Suprapubic skin (tissue), 4 donors: ENCODE measurements around the gene NTPCR.

Source experiments
- CTCF ChIP-seq, 2 donors: fragments of 200-600 bp in 1 of 2; fragments of 450-650 bp in 1 of 2; sonication (generic) in 1 of 2; IDR thresholded peaks; one replicate each; pipeline ENCODE4 v1.5.1; 2016 to 2019; ENCODE audit warnings: antibody characterized with exemption in 2 of 2, mild to moderate bottlenecking in 1 of 2, moderate library complexity in 1 of 2
- POLR2A ChIP-seq, 2 donors: fragments of 450-650 bp; IDR thresholded peaks; one replicate each; pipeline ENCODE4 v1.6.1; 2017; ENCODE audit warnings: antibody characterized with exemption in 2 of 2, mild to moderate bottlenecking in 2 of 2, moderate library complexity in 2 of 2
- POLR2AphosphoS5 ChIP-seq, 3 donors: sonication (generic); formaldehyde crosslinking; IDR thresholded peaks; one replicate each; pipeline ENCODE4 v1.6.1; 2017; ENCODE audit warnings: antibody characterized with exemption in 3 of 3

DNA sequence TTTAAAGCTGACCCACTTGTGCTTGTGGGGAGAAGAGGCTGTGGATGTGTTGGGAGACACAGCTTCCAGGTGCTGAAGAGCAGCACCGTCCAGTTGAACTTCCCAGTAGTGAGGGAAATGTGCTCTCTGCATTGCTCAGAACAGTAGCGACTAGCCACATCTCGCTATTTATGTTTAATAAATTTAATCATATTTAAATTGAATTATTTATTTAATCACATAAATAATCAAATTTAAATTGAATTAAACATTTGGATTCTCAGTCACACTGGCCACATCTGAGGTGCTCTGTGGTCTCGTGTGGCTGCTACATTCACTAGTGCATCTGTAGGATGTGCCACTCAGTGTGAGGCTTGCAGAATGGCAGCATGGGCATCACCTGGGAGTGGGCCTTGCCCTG is 20.1 kb downstream of the NTPCR start:
- no peak for TF ChIP-seq CTCF (IDR thresholded peaks at IDR 0.05)
- TF ChIP-seq POLR2A (IDR thresholded peaks at IDR 0.05), result no peak
- TF ChIP-seq POLR2AphosphoS5 (IDR thresholded peaks at IDR 0.05), result no peak
